Cardiac septum (tissue), 1 donor: ENCODE data around the gene PIK3CA. TPM values are rescaled to one million over a fixed set of nuclear protein-coding genes. Genes with fewer than 3 reads are reported as not detected.
"Not testable (repeated sequence)": the region's sequence is repeated elsewhere in the genome, so short reads cannot be mapped to it uniquely, and the experiment has no call there.

Experiments
- DNase-seq: peaks from one replicate; pipeline ENCODE4 v3.0.0-alpha.2; 2020; ENCODE audit warnings: low spot score
- intact Hi-C: fragments of 100-400 bp; cut with DNase I; formaldehyde crosslinking; loops from one replicate; pipeline ENCODE4 v1.14.0; 2022
- total RNA-seq: library from RNA; stranded (reverse); fragmentation: NEBNext Ultra II Directional; extraction: Animal tissue kit (Norgen Biotek cat#: 25700); gene quantifications from one replicate; pipeline ENCODE4 v1.2.1, GENCODE V29; 2021
- donor health status: DM: no; HTN: no; CAD: no.

The PIK3CA gene
- total RNA-seq, 1 donor from 2014 or later, result 28.8 TPM

DNA sequence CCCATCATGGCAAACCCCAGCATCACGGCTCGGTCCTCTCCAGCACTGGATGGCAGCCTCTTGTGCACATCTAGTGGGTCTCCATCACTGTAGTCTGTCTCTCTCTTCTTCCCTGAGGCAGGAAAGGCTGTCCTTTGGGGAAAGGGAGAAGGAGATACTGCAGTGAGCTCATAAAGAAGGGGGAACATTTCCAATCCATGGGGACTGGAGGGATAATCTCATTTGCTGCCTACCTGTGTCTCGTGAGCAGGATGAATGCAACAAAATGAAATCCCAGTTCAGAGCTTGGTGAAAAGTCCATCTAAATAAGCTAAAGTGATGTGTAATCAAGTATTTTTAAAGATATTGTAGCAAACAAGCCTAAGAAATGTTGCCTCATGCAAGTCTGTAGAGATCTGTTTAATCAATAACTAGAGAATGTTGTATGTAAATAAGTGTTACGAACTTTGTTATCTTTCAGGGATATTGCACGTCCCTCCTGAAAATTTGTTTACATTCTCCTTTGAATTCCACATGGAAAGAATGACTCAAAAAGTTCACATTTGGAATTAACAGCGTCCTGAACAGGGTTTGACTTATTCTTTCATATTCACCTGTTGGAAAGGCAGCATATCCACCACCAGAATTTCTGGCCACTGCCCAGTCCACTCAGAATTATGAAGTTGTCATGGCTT lies 102.8 kb downstream of the PIK3CA start, which contains the start of gene KCNMB3:
KCNMB3 (minus strand) TSS at position 312 of the 674 bp plus-strand sequence; CDS start at position 188, 124 bp downstream.
- intact Hi-C loops, result no loop called here
- DNase-seq, result no peak

DNA sequence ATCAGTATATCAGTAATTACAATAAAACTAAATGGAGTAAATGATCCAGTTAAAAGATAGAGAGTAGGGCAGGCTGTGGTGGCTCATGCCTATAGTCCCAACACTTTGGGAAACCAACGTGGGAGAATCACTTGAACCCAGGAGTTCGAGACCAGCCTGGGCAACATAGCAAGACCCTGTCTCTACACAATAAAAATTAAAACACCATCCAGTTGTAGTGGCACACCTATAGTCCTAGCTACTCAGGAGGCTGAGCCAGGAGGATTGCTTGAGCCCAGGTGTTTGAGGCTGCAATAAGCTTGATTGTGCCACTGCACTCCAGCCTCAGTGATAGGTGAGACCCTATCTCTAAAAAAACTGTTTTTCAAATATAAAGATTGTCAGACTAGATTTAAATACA lies 108.7 kb downstream of the PIK3CA start:
- intact Hi-C loops, result no loop called here
- no peak for DNase-seq

GRCh38 chr3:179257742-179258141 lies 109.6 kb downstream of the PIK3CA start:
- intact Hi-C loops, result not testable (repeated sequence)

DNA sequence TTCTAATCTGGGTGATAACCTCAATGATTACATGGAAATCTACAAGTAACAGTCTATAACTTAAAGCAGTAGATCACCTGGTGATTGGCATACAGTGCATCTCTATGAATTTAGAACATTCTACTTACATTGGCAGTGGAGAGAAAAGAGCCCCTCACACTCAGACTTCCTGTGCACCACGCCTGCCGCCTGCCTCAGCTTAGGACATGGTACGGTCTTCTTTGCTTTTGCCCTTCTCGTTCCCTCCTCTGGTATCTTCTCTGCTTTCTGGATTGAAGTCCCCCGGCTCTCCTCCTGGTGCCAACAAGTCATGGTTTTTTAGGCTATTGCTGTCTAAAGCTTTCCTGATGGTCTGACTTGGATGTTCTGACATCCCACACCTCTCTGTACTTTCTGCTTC lies 110.7 kb downstream of the PIK3CA start:
- intact Hi-C loops, result no loop called here
- no peak for DNase-seq

More at GRCh38 chr3:179257742-179258141, 109.6 kb downstream of the PIK3CA start:
- not testable (repeated sequence) for DNase-seq

- not testable (repeated sequence) for DNase-seq
- intact Hi-C loops, result loop anchor here (2.0 kb wide), 1 partner anchor 111 kb away; the partner anchor contains the start of gene PIK3CA
These were observed 112.0 kb downstream of the PIK3CA start for GRCh38 chr3:179259959-179260756.

GRCh38 chr3:179260949-179261765 lies 113.0 kb downstream of the PIK3CA start:
- peak; percentile 89 for DNase-seq
- intact Hi-C loops, result loop anchor here (2.0 kb wide), 1 partner anchor 112 kb away; the partner anchor contains the start of gene PIK3CA

DNA sequence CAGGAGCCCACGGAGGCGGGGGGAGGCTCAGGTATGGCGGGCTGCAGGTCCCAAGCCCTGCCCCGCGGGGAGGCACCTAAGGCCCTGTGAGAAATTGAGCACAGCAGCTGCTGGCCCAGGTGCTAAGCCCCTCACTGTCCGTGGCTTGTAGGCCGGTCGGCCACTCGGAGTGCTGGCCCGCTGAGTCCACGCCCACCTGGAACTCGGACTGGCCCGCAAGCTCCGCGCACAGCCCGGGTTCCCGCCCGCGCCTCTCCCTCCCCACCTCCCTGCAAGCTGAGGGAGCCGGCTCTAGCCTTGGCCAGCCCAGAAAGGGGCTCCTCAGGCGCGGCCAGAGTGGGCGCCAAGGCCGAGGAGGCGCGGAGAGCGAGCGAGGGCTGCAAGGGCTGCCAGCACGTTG lies 115.0 kb downstream of the PIK3CA start:
- intact Hi-C loops, result no loop called here
- DNase-seq, result no peak

- intact Hi-C loops, result no loop called here
- DNase-seq, result no peak
These were observed 116.3 kb downstream of the PIK3CA start for GRCh38 chr3:179264449-179264848.

- intact Hi-C loops, result no loop called here
- DNase-seq, result no peak
These were observed 116.9 kb downstream of the PIK3CA start for GRCh38 chr3:179265092-179265491.

- intact Hi-C loops, result no loop called here
- no peak for DNase-seq
These were observed 117.7 kb downstream of the PIK3CA start for GRCh38 chr3:179265875-179266274.

DNA sequence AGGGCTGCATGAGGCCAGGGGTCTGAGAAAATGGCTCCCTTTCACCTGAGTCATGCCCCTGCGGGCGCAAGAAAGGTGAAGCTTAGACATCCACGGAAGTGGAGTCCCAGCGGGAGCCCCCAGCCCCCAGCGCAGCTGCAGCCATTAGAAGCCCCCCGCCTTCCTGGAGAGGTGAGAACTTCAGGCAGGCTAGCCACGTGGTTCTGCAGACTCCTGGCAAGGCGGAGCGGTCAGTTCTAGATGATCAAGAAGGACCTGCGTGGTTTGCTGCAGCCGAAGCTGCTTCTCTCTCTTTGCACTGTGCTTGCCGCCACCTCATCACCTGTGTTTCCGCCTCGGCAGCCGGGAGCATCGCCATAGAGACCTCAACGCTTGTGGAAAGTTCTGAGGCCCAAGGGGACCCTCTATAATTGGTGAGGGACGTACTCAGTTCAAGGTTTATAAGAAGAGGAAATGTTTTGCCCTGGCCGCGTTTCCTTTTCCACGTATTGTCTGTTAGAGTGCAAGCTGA lies 118.6 kb downstream of the PIK3CA start:
- intact Hi-C loops, result no loop called here

DNA sequence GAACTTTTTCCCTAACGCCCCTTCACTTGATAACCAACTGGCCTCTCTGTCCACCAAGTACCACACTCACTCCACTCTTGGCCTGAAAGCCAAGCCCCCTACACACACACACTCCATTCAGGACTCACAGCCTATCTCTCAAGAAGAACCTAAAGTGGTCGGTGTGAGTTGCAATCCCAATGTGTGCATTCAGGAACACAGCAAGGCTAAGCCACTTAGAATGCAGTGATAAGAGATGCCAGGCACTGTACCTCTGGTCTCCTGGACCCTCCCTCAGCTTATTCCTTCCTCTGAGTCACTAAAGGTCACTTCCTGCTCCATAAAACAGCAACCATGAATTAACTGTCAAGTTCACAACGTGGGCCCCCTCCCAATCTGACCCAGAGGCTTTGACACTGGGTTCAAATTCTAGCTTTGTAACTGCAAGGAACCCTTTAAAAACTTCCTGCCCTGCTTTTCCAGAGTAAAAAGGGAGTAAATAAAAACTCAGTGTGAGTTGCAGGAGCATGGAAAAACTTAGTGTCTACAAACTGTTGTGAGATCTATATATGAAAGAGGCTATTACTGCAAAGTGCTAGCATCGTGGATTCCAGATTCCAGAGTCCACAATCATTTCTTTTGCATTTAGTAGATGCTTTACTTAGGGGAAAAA lies 120.4 kb downstream of the PIK3CA start:
- no peak for DNase-seq
- intact Hi-C loops, result no loop called here

More for the DNA sequence above, 118.6 kb downstream of the PIK3CA start:
- DNase-seq, result no peak

- intact Hi-C loops, result no loop called here
- no peak for DNase-seq
These were observed 121.1 kb downstream of the PIK3CA start for GRCh38 chr3:179269152-179269707.

DNA sequence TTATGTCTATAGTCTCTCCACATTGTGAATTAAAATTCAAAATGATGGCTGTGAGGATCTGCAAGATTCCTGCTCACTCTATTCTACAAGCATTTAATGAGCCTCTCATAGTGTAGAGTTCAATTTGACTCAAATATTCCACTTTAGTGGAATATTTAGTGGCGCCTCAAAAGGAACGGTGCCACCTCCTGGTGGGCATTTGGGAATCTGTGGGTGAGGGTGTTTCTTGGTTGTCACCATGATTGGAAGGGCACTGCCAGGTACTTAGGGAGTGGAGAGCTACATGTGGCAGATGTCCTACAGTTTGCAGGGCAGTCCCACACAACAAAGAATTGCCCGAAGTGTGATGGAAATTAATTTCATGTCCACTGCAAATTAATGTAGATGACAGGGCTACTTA lies 124.2 kb downstream of the PIK3CA start:
- intact Hi-C loops, result no loop called here
- no peak for DNase-seq

DNA sequence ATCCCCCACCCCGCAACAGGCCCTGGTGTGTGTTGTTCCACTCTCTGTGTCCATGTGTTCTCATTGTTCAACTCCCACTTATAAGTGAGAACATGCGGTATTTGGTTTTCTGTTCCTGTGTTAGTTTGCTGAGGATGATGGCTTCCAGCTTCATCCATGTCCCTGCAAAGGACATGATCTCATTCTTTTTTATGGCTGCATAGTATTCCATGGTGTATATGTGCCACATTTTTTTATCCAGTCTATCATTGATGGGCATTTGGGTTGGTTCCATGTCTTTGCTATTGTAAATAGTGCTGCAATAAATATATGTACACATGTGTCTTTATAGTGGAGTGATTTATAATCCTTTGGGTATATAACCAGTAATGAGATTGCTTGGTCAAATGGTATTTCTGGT lies 126.3 kb downstream of the PIK3CA start:
- intact Hi-C loops, DNase-seq: not testable (repeated sequence)

- intact Hi-C loops, result no loop called here
- DNase-seq, result no peak
These were observed 127.8 kb downstream of the PIK3CA start for GRCh38 chr3:179276001-179276400.

GRCh38 chr3:179276743-179277142 lies 128.6 kb downstream of the PIK3CA start:
- intact Hi-C loops, result no loop called here
- no peak for DNase-seq

- intact Hi-C loops, result no loop called here
- no peak for DNase-seq
These were observed 130.0 kb downstream of the PIK3CA start for GRCh38 chr3:179278151-179278550.
